B cell (primary cell): ENCODE results near the gene CCDC30.

Experiments used
- EZH2 ChIP-seq: IDR thresholded peaks from 2 replicates; pipeline ENCODE4 v1.6.1; 2012; ENCODE audit warnings: borderline replicate concordance, low read depth, mild to moderate bottlenecking, moderate library complexity, low read length; ENCODE audit not compliant: insufficient read depth, poor library complexity, severe bottlenecking
- TF ChIP-seq, protein P1 (sequence below): fragments of 200-600 bp; IDR thresholded peaks from one replicate; pipeline ENCODE4 v1.8.0; 2022; ENCODE audit warnings: antibody characterized with exemption, mild to moderate bottlenecking

DNA sequence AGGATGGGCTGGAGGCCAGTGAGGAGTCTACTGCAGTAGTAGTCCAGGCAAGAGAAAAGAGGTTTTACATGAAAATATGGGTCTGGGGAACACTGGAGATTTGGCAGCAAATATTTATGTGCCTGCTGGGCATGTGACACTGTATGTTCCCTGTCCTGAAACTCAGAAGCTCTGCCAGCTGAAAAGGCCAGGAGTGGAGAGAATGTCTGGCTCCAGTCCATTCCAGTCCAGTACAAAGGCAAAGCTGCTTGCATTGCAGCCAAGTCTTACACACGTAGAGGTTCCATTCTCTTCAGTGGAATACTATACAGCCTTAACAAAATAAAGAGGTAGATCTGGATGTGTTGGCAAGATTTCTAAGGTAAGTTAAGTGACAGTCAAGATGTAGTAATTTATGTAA, 211.6 kb downstream of the CCDC30 start:
- TF ChIP-seq, protein P1, sequence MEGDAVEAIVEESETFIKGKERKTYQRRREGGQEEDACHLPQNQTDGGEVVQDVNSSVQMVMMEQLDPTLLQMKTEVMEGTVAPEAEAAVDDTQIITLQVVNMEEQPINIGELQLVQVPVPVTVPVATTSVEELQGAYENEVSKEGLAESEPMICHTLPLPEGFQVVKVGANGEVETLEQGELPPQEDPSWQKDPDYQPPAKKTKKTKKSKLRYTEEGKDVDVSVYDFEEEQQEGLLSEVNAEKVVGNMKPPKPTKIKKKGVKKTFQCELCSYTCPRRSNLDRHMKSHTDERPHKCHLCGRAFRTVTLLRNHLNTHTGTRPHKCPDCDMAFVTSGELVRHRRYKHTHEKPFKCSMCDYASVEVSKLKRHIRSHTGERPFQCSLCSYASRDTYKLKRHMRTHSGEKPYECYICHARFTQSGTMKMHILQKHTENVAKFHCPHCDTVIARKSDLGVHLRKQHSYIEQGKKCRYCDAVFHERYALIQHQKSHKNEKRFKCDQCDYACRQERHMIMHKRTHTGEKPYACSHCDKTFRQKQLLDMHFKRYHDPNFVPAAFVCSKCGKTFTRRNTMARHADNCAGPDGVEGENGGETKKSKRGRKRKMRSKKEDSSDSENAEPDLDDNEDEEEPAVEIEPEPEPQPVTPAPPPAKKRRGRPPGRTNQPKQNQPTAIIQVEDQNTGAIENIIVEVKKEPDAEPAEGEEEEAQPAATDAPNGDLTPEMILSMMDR: no peak
- no peak for TF ChIP-seq EZH2
